ENCODE data around the gene RNF152. TPM values are rescaled to one million over a fixed set of nuclear protein-coding genes. Genes with fewer than 3 reads are reported as not detected.

The RNF152 gene
- total RNA-seq, 1 experiment from 2014 or later, result 1.7 TPM

GRCh38 chr18:61831071-61831470 lies 61.7 kb downstream of the RNF152 start:
- no peak for TF ChIP-seq CTCF (IDR thresholded peaks at IDR 0.05; ENCODE audit: unreplicated experiment)
- H3K4me3 Mint-ChIP-seq (ENCODE audit: unreplicated experiment), result no peak overlapping the region
- no peaks in the 10 kb centered on the region for H3K27me3 Mint-ChIP-seq (ENCODE audit: insufficient read depth, unreplicated experiment)
- no TSS peak for BruUV-seq (replicated peaks)
- ChIA-PET CTCF (interaction anchor here (0.6 to 1.1 kb wide), 3 partner anchors 23 to 1924 kb away, joined by 3 to 4 read pairs (median 3); no protein-coding TSS in a partner anchor), POLR2A (no interaction called here)
- peaks cover 6% of the 10 kb centered on the region for H3K36me3 Mint-ChIP-seq (ENCODE audit: insufficient read depth, unreplicated experiment)
- intact Hi-C loops (cut with micrococcal nuclease), result no loop called here
- H3K4me1 Mint-ChIP-seq (ENCODE audit: insufficient read depth, unreplicated experiment), result no peaks in the 10 kb centered on the region
- no peak for DNase-seq (ENCODE audit: unreplicated experiment)
- no peak overlapping the region for H3K27ac Mint-ChIP-seq (ENCODE audit: low read depth, unreplicated experiment)
- no peaks in the 10 kb centered on the region for H3K9me3 Mint-ChIP-seq (ENCODE audit: unreplicated experiment)

GRCh38 chr18:61829108-61829507 lies 63.7 kb downstream of the RNF152 start:
- CTCF ChIA-PET, result interaction anchor here (0.6 kb wide), 1 partner anchor 14 kb away, joined by 4 read pairs; no protein-coding TSS in a partner anchor
- no peaks in the 10 kb centered on the region for H3K27me3 Mint-ChIP-seq (ENCODE audit: insufficient read depth, unreplicated experiment)
- no peak for DNase-seq (ENCODE audit: unreplicated experiment)
- no peaks in the 10 kb centered on the region for H3K4me1 Mint-ChIP-seq (ENCODE audit: insufficient read depth, unreplicated experiment)
- intact Hi-C loops (cut with micrococcal nuclease), result no loop called here
- peaks cover 11% of the 10 kb centered on the region for H3K36me3 Mint-ChIP-seq (ENCODE audit: insufficient read depth, unreplicated experiment)
- POLR2A ChIA-PET, result no interaction called here
- no peak overlapping the region for H3K4me3 Mint-ChIP-seq (ENCODE audit: unreplicated experiment)
- H3K9me3 Mint-ChIP-seq (ENCODE audit: unreplicated experiment), result no peaks in the 10 kb centered on the region
- no peak overlapping the region for H3K27ac Mint-ChIP-seq (ENCODE audit: low read depth, unreplicated experiment)
- no peak for TF ChIP-seq CTCF (IDR thresholded peaks at IDR 0.05; ENCODE audit: unreplicated experiment)
- BruUV-seq (replicated peaks), result no TSS peak

GRCh38 chr18:61827591-61827990 lies 65.2 kb downstream of the RNF152 start:
- H3K4me3 Mint-ChIP-seq (ENCODE audit: unreplicated experiment), result no peak overlapping the region
- no peak for DNase-seq (ENCODE audit: unreplicated experiment)
- H3K9me3 Mint-ChIP-seq (ENCODE audit: unreplicated experiment), result no peaks in the 10 kb centered on the region
- no peak for TF ChIP-seq CTCF (IDR thresholded peaks at IDR 0.05; ENCODE audit: unreplicated experiment)
- BruUV-seq (replicated peaks), result no TSS peak
- ChIA-PET CTCF (no interaction called here), POLR2A (no interaction called here)
- no peaks in the 10 kb centered on the region for H3K4me1 Mint-ChIP-seq (ENCODE audit: insufficient read depth, unreplicated experiment)
- H3K36me3 Mint-ChIP-seq (ENCODE audit: insufficient read depth, unreplicated experiment), result peaks cover 11% of the 10 kb centered on the region
- intact Hi-C loops (cut with micrococcal nuclease), result no loop called here
- H3K27me3 Mint-ChIP-seq (ENCODE audit: insufficient read depth, unreplicated experiment), result no peaks in the 10 kb centered on the region
- H3K27ac Mint-ChIP-seq (ENCODE audit: low read depth, unreplicated experiment), result no peak overlapping the region

- TF ChIP-seq CTCF (IDR thresholded peaks at IDR 0.05; ENCODE audit: unreplicated experiment), result no peak
- Mint-ChIP-seq H3K36me3 (ENCODE audit: insufficient read depth, unreplicated experiment) (peaks cover 11% of the 10 kb centered on the region), H3K27me3 (ENCODE audit: insufficient read depth, unreplicated experiment) (no peaks in the 10 kb centered on the region), H3K4me1 (ENCODE audit: insufficient read depth, unreplicated experiment) (no peaks in the 10 kb centered on the region), H3K9me3 (ENCODE audit: unreplicated experiment) (no peaks in the 10 kb centered on the region), H3K4me3 (ENCODE audit: unreplicated experiment) (no peak overlapping the region), H3K27ac (ENCODE audit: low read depth, unreplicated experiment) (no peak overlapping the region)
- ChIA-PET CTCF (no interaction called here), POLR2A (interaction anchor here (1.1 kb wide), 1 partner anchor 16 kb away, joined by 3 read pairs; no protein-coding TSS in a partner anchor)
- no peak for DNase-seq (ENCODE audit: unreplicated experiment)
- no TSS peak for BruUV-seq (replicated peaks)
- intact Hi-C loops (cut with micrococcal nuclease), result no loop called here
Observed at GRCh38 chr18:61825386-61825785, 67.4 kb downstream of the RNF152 start.
